ENCODE measurements around the gene ARGLU1. TPM values are rescaled to one million over a fixed set of nuclear protein-coding genes. Genes with fewer than 3 reads are reported as not detected.
A peak's percentile ranks its signal among the peaks of the same experiment; 100 is the strongest.

Gene ARGLU1
- polyA plus RNA-seq, 1 experiment = 80.3 TPM

GRCh38 chr13:106569233-106570095 is 1.5 kb upstream of the ARGLU1 start:
- Histone ChIP-seq H3K4me3 (ENCODE audit: low read depth, low read length) (no peak overlapping the region), H3K27me3 (ENCODE audit: control insufficient read depth, insufficient read depth, low read length) (no peaks in the 10 kb centered on the region), H3K9me3 (ENCODE audit: control insufficient read depth, insufficient read depth, low read length) (peaks cover 2% of the 10 kb centered on the region; the same call in 1 of the 2 replicates), H3K27ac (ENCODE audit: low read depth, low read length) (no peak overlapping the region)
- POLR2A ChIA-PET = no interaction called here
- TF ChIP-seq CTCF (IDR thresholded peaks at IDR 0.05; ENCODE audit: low read depth, low read length) = no peak
- no peak for DNase-seq (ENCODE audit: low read depth, low spot score)
- CTCF ChIA-PET = interaction anchor here (0.6 to 1.6 kb wide), 3 partner anchors 51 to 1102 kb away, joined by 3 to 9 read pairs (median 4); no protein-coding TSS in a partner anchor

GRCh38 chr13:106568299-106569003 is 514 bp upstream of the ARGLU1 start:
- no peak for DNase-seq (ENCODE audit: low read depth, low spot score)
- H3K4me3 ChIP-seq (ENCODE audit: low read depth, low read length) = peak overlapping the region; percentile 57
- H3K27ac ChIP-seq (ENCODE audit: low read depth, low read length) = no peak overlapping the region
- no peaks in the 10 kb centered on the region for H3K27me3 ChIP-seq (ENCODE audit: control insufficient read depth, insufficient read depth, low read length)
- no peak for TF ChIP-seq CTCF (IDR thresholded peaks at IDR 0.05; ENCODE audit: low read depth, low read length)
- peaks cover 2% of the 10 kb centered on the region; the same call in 1 of the 2 replicates for H3K9me3 ChIP-seq (ENCODE audit: control insufficient read depth, insufficient read depth, low read length)
- CTCF ChIA-PET = interaction anchor here (0.6 to 1.6 kb wide), 3 partner anchors 52 to 1790 kb away, joined by 3 to 9 read pairs (median 4); no protein-coding TSS in a partner anchor
- POLR2A ChIA-PET = interaction anchor here (0.7 to 1.4 kb wide), 6 partner anchors 11 to 126 kb away, joined by 3 to 4 read pairs (median 3); partner anchors contain the start of gene EFNB2

- CTCF ChIA-PET = interaction anchor here (0.7 to 2.7 kb wide), 3 partner anchors 24 to 708 kb away, joined by 3 to 12 read pairs (median 3); partner anchors contain the start of gene EFNB2
- no peak for TF ChIP-seq CTCF (IDR thresholded peaks at IDR 0.05; ENCODE audit: low read depth, low read length)
- POLR2A ChIA-PET = interaction anchor here (0.7 to 1.2 kb wide), 2 partner anchors 16 to 18 kb away, joined by 3 read pairs; no protein-coding TSS in a partner anchor
- Histone ChIP-seq H3K4me3 (ENCODE audit: low read depth, low read length) (peak overlapping the region; percentile 83), H3K9me3 (ENCODE audit: control insufficient read depth, insufficient read depth, low read length) (peaks cover 2% of the 10 kb centered on the region; the same call in 1 of the 2 replicates), H3K27ac (ENCODE audit: low read depth, low read length) (no peak overlapping the region), H3K27me3 (ENCODE audit: control insufficient read depth, insufficient read depth, low read length) (no peaks in the 10 kb centered on the region)
- no peak for DNase-seq (ENCODE audit: low read depth, low spot score)
Measured at GRCh38 chr13:106566641-106567473, 1.1 kb downstream of the ARGLU1 start.

GRCh38 chr13:106565127-106565775 is 2.7 kb downstream of the ARGLU1 start:
- Histone ChIP-seq H3K27me3 (ENCODE audit: control insufficient read depth, insufficient read depth, low read length) (no peaks in the 10 kb centered on the region), H3K9me3 (ENCODE audit: control insufficient read depth, insufficient read depth, low read length) (peaks cover under 1% of the 10 kb centered on the region; the same call in 1 of the 2 replicates), H3K4me3 (ENCODE audit: low read depth, low read length) (peak overlapping the region; percentile 83), H3K27ac (ENCODE audit: low read depth, low read length) (no peak overlapping the region)
- no peak for DNase-seq (ENCODE audit: low read depth, low spot score)
- CTCF ChIA-PET = interaction anchor here (0.8 to 2.7 kb wide), 5 partner anchors 11 to 1994 kb away, joined by 3 to 12 read pairs (median 4); partner anchors contain the start of gene EFNB2
- no peak for TF ChIP-seq CTCF (IDR thresholded peaks at IDR 0.05; ENCODE audit: low read depth, low read length)
- POLR2A ChIA-PET = interaction anchor here (2.2 kb wide), 1 partner anchor 30 kb away, joined by 6 read pairs; the partner anchor contains the start of gene EFNB2

Measured in AG04450 (cell line).